Mesendoderm (in vitro differentiated cells): ENCODE measurements around the gene PGM5.
A peak's percentile ranks its signal among the peaks of the same experiment; 100 is the strongest.

Experiments
- DNase-seq: peaks from one replicate; pipeline ENCODE4 v3.0.0; 2013
- H2AK5ac ChIP-seq: 2 replicates; pipeline ENCODE4 v1.6.1; 2013; ENCODE audit warnings: low read length, inconsistent platforms
- H2BK120ac ChIP-seq: 2 replicates; pipeline ENCODE4 v1.6.1; 2013; ENCODE audit warnings: low read depth, mild to moderate bottlenecking, low read length, moderate library complexity, mixed read lengths
- H2BK15ac ChIP-seq: replicated peaks from 2 replicates; pipeline ENCODE4 v1.6.1; 2013; ENCODE audit warnings: low read depth, mild to moderate bottlenecking, moderate library complexity
- H2BK5ac ChIP-seq: 2 replicates; pipeline ENCODE4 v1.6.1; 2013; ENCODE audit warnings: low read length, inconsistent platforms
- H3K18ac ChIP-seq: 2 replicates; pipeline ENCODE4 v1.6.1; 2013; ENCODE audit warnings: mild to moderate bottlenecking, low read length, mixed read lengths
- H3K23ac ChIP-seq: one replicate; pipeline ENCODE4 v1.6.1; 2013; ENCODE audit warnings: low read length
- H3K27ac ChIP-seq: 2 replicates; pipeline ENCODE4 v1.5.1; 2013; ENCODE audit warnings: low read depth, mild to moderate bottlenecking, inconsistent platforms, low read length, moderate library complexity
- H3K27me3 ChIP-seq: 2 replicates; pipeline ENCODE4 v1.6.1; 2013; ENCODE audit warnings: low read length, control low read depth, mild to moderate bottlenecking, inconsistent platforms; ENCODE audit not compliant: insufficient read depth, poor library complexity
- H3K36me3 ChIP-seq: 2 replicates; pipeline ENCODE4 v1.6.1; 2013; ENCODE audit warnings: low read length, inconsistent platforms; ENCODE audit not compliant: control insufficient read depth, insufficient read depth
- H3K4ac ChIP-seq: one replicate; pipeline ENCODE4 v1.6.1; 2013; ENCODE audit warnings: low read depth, mild to moderate bottlenecking, low read length, moderate library complexity
- H3K4me1 ChIP-seq: 2 replicates; pipeline ENCODE4 v1.6.1; 2013; ENCODE audit warnings: low read depth, low read length, inconsistent platforms; ENCODE audit not compliant: control insufficient read depth
- H3K4me2 ChIP-seq: 2 replicates; pipeline ENCODE4 v1.6.1; 2013; ENCODE audit warnings: low read length
- H3K4me3 ChIP-seq: 2 replicates; pipeline ENCODE4 v1.5.1; 2013; ENCODE audit warnings: mild to moderate bottlenecking, low read length
- H3K56ac ChIP-seq: one replicate; pipeline ENCODE4 v1.6.1; 2013; ENCODE audit warnings: low read length
- H3K79me1 ChIP-seq: 2 replicates; pipeline ENCODE4 v1.6.1; 2013; ENCODE audit warnings: low read length, inconsistent platforms
- H3K79me2 ChIP-seq: 2 replicates; pipeline ENCODE4 v1.6.1; 2013; ENCODE audit warnings: mild to moderate bottlenecking, low read length; ENCODE audit not compliant: control insufficient read depth, insufficient read depth
- H3K9ac ChIP-seq: 2 replicates; pipeline ENCODE4 v1.6.1; 2013; ENCODE audit warnings: low read length, inconsistent platforms
- H4K5ac ChIP-seq: one replicate; pipeline ENCODE4 v1.6.1; 2013; ENCODE audit warnings: low read length
- H4K8ac ChIP-seq: one replicate; pipeline ENCODE4 v1.6.1; 2013; ENCODE audit warnings: low read depth, mild to moderate bottlenecking, control low read depth, low read length, moderate library complexity
- WGBS: extraction: QIAGEN DNeasy Blood & Tissue Kit; methylation state at CpG from one replicate; pipeline ENCODE4 v1.1.7; 2013; ENCODE audit warnings: low lambda C conversion rate, missing lambda C conversion rate; ENCODE audit not compliant: insufficient coverage; ENCODE audit errors: extremely low coverage; 5-methylcytosine and 5-hydroxymethylcytosine counted together

The PGM5 gene

GRCh38 chr9:68530618-68531017 is 174.2 kb downstream of the PGM5 start:
- Histone ChIP-seq H2AK5ac (no peak overlapping the region), H3K18ac (no peak overlapping the region), H2BK5ac (no peak overlapping the region), H3K79me2 (no peaks in the 10 kb centered on the region), H2BK120ac (no peak overlapping the region), H3K27ac (no peak overlapping the region), H3K4me1 (no peaks in the 10 kb centered on the region), H4K5ac (no peak overlapping the region), H3K27me3 (no peaks in the 10 kb centered on the region), H3K4ac (no peak overlapping the region), H3K9ac (no peak overlapping the region), H4K8ac (no peak overlapping the region), H3K79me1 (no peaks in the 10 kb centered on the region), H3K4me2 (no peak overlapping the region), H3K4me3 (no peak overlapping the region), H3K56ac (no peak overlapping the region), H2BK15ac (no peak overlapping the region), H3K23ac (no peak overlapping the region), H3K36me3 (no peaks in the 10 kb centered on the region)
- DNase-seq, result peak; percentile 75
- WGBS, result no CpG with 5 or more reads among the region's 7 CpGs

GRCh38 chr9:68532131-68532530 is 175.7 kb downstream of the PGM5 start:
- no peaks in the 10 kb centered on the region for H3K79me1 ChIP-seq
- H4K8ac ChIP-seq, result no peak overlapping the region
- H3K27me3 ChIP-seq, result no peaks in the 10 kb centered on the region
- H3K36me3 ChIP-seq, result no peaks in the 10 kb centered on the region
- no peak overlapping the region for H2BK15ac ChIP-seq
- no peak overlapping the region for H3K23ac ChIP-seq
- no peaks in the 10 kb centered on the region for H3K79me2 ChIP-seq
- no peak overlapping the region for H4K5ac ChIP-seq
- H3K4me3 ChIP-seq, result no peak overlapping the region
- no peaks in the 10 kb centered on the region for H3K4me1 ChIP-seq
- no peak overlapping the region for H3K4ac ChIP-seq
- no peak overlapping the region for H2BK120ac ChIP-seq
- no peak overlapping the region for H3K9ac ChIP-seq
- DNase-seq, result no peak
- H2AK5ac ChIP-seq, result no peak overlapping the region
- H3K4me2 ChIP-seq, result no peak overlapping the region
- no peak overlapping the region for H3K18ac ChIP-seq
- no peak overlapping the region for H3K56ac ChIP-seq
- no peak overlapping the region for H2BK5ac ChIP-seq
- no CpG with 5 or more reads among the region's 4 CpGs for WGBS
- no peak overlapping the region for H3K27ac ChIP-seq

GRCh38 chr9:68533678-68534077 is 177.3 kb downstream of the PGM5 start:
- Histone ChIP-seq H3K23ac (no peak overlapping the region), H3K27ac (no peak overlapping the region), H3K4me2 (no peak overlapping the region), H2BK5ac (no peak overlapping the region), H4K8ac (no peak overlapping the region), H2BK15ac (no peak overlapping the region), H3K9ac (no peak overlapping the region), H3K79me2 (no peaks in the 10 kb centered on the region), H3K18ac (no peak overlapping the region), H3K27me3 (no peaks in the 10 kb centered on the region), H3K79me1 (no peaks in the 10 kb centered on the region), H3K56ac (no peak overlapping the region), H2AK5ac (no peak overlapping the region), H3K36me3 (no peaks in the 10 kb centered on the region), H3K4me3 (no peak overlapping the region), H3K4ac (no peak overlapping the region), H2BK120ac (no peak overlapping the region), H3K4me1 (no peaks in the 10 kb centered on the region), H4K5ac (no peak overlapping the region)
- no CpG with 5 or more reads among the region's 3 CpGs for WGBS
- no peak for DNase-seq

- H3K23ac ChIP-seq, result no peak overlapping the region
- no peaks in the 10 kb centered on the region for H3K36me3 ChIP-seq
- no peak overlapping the region for H2BK120ac ChIP-seq
- H3K4me2 ChIP-seq, result no peak overlapping the region
- H3K18ac ChIP-seq, result no peak overlapping the region
- no peak overlapping the region for H3K4me3 ChIP-seq
- no peak overlapping the region for H4K8ac ChIP-seq
- no peak overlapping the region for H3K56ac ChIP-seq
- no peaks in the 10 kb centered on the region for H3K27me3 ChIP-seq
- H4K5ac ChIP-seq, result no peak overlapping the region
- no peak overlapping the region for H2BK15ac ChIP-seq
- no peaks in the 10 kb centered on the region for H3K79me1 ChIP-seq
- no peaks in the 10 kb centered on the region for H3K79me2 ChIP-seq
- no peak overlapping the region for H2BK5ac ChIP-seq
- no peak overlapping the region for H3K9ac ChIP-seq
- no peak overlapping the region for H3K27ac ChIP-seq
- no peak overlapping the region for H2AK5ac ChIP-seq
- peak; percentile 19 for DNase-seq
- H3K4ac ChIP-seq, result no peak overlapping the region
- no CpG with 5 or more reads among the region's 10 CpGs for WGBS
- no peaks in the 10 kb centered on the region for H3K4me1 ChIP-seq
Observed at GRCh38 chr9:68536876-68537615, 180.6 kb downstream of the PGM5 start.

- Histone ChIP-seq H3K79me2 (no peaks in the 10 kb centered on the region), H3K79me1 (no peaks in the 10 kb centered on the region), H3K4me3 (no peak overlapping the region), H3K27ac (no peak overlapping the region), H2BK15ac (no peak overlapping the region), H3K4ac (no peak overlapping the region), H3K4me2 (no peak overlapping the region), H2BK120ac (no peak overlapping the region), H3K23ac (no peak overlapping the region), H2AK5ac (no peak overlapping the region), H3K27me3 (no peaks in the 10 kb centered on the region), H4K8ac (no peak overlapping the region), H3K4me1 (no peaks in the 10 kb centered on the region), H3K36me3 (no peaks in the 10 kb centered on the region), H3K18ac (no peak overlapping the region), H3K56ac (no peak overlapping the region), H2BK5ac (no peak overlapping the region), H4K5ac (no peak overlapping the region), H3K9ac (no peak overlapping the region)
- DNase-seq, result no peak
- WGBS, result no CpG with 5 or more reads among the region's 1 CpG
Observed at GRCh38 chr9:68537616-68537880, 181.1 kb downstream of the PGM5 start.

- Histone ChIP-seq H4K5ac (no peak overlapping the region), H2BK5ac (no peak overlapping the region), H3K4me3 (no peak overlapping the region), H3K79me2 (no peaks in the 10 kb centered on the region), H3K9ac (no peak overlapping the region), H3K23ac (no peak overlapping the region), H3K4me1 (no peaks in the 10 kb centered on the region), H3K27me3 (no peaks in the 10 kb centered on the region), H3K4me2 (no peak overlapping the region), H2BK15ac (no peak overlapping the region), H2AK5ac (no peak overlapping the region), H2BK120ac (no peak overlapping the region), H3K36me3 (no peaks in the 10 kb centered on the region), H4K8ac (no peak overlapping the region), H3K79me1 (no peaks in the 10 kb centered on the region), H3K56ac (no peak overlapping the region), H3K18ac (no peak overlapping the region), H3K4ac (no peak overlapping the region), H3K27ac (no peak overlapping the region)
- no CpG with 5 or more reads among the region's 3 CpGs for WGBS
- no peak for DNase-seq
Observed at GRCh38 chr9:68538200-68538599, 181.8 kb downstream of the PGM5 start.
